GM19372 (cell line): Measurements from ENCODE around the gene FCRL2.
"Not testable (repeated sequence)": the region's sequence is repeated elsewhere in the genome, so short reads cannot be mapped to it uniquely, and the experiment has no call there.

Source experiments
- ATAC-seq: cut with Tn5 transposase; IDR thresholded peaks from one replicate; pipeline ENCODE4 v1.9.1; 2021; ENCODE audit warnings: mild to moderate bottlenecking, low read depth, moderate library complexity; ENCODE audit not compliant: unreplicated experiment

The FCRL2 gene

DNA sequence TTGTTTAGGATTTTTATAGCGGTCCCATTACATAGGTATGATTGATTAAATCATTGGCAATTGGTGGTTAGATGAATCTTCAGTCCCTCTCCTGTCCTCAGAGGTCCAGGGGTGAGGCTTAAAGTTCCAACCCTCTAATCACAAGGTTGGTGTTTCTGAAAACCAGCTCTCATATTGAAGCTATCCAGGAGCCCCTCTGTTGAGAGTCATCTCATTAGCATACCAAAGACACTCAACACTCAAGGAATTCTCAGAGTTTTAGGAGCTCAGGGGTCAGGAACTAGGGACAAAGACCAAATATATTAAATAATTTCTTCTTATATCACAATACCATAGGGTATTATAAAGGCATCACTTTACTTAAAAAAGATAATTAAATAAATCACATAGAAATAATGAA, 23.3 kb downstream of the FCRL2 start:
- no peak for ATAC-seq

- no peak for ATAC-seq
Observed at GRCh38 chr1:157751283-157751682, 25.6 kb downstream of the FCRL2 start.

- ATAC-seq, result no peak
Observed at GRCh38 chr1:157748262-157748817, 28.6 kb downstream of the FCRL2 start.

DNA sequence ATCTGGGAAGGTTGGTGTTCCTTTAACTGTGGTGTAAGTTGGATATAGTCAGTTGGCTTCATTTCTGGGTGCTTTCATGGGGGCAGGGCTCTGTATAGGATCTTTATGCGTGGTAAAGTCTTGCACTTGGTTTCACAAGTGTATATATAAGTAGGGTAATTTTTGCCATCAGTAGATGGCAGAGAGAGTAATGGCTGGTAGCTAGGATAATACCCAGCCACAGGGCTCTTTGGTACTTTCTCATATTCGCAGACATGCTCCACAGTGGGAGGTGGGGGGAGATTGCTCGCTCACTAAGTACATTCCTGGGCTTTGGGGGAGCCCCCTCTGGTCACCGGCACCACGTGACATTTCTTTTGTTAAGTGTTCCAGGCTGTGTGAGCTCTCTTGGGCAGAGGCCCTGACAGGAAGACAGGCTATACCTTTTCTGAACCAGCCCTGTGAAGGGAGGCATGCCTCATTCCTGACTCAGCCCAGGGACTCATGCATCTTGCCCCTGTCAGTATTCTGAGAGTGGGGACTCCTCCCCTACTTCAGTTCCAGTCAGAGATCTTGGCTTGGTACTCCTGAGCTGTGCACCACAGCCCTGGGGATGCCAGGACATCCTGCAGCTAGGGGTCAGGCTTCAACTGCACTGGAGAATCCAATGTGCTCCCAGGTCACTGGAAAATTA, 37.6 kb downstream of the FCRL2 start:
- ATAC-seq, result no peak

GRCh38 chr1:157735991-157736390, 40.9 kb downstream of the FCRL2 start:
- ATAC-seq, result not testable (repeated sequence)

DNA sequence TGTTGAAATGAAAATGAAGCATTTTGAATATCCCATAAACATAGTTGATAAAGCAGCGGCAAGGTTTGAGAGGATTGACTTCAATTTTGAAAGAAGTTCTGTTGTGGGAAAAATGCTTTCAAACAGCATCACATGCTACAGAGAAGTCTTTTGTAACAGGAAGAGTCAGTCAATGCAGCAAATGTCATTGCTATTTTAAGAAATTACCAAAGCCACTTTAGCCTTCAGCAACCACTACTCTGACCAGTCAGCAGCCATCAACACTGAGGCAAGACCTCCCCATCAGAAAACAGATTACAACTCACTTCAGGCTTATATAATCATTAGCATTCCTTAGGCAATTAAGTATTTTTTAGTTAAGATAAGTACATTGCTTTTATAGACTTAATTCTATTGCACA, 42.6 kb downstream of the FCRL2 start:
- ATAC-seq, result no peak

DNA sequence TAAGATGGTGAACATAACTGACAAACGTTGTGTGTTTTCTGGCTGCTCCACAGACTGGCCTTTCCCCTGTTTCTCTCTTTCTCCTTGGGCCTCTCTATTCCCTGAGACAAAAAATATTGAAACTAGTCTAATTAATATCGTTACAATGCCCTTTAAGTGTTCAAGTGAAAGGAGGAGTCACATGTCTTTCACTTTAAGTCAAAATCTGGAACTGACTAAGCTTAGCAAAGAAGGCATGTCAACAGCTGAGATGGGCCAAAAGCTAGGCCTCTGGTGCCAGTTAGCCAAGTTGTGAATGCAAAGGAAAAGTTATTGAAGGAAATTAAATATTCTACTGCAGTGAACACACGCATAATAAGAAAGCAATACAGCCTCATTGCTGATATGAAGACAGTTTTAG, 44.2 kb downstream of the FCRL2 start:
- no peak for ATAC-seq

DNA sequence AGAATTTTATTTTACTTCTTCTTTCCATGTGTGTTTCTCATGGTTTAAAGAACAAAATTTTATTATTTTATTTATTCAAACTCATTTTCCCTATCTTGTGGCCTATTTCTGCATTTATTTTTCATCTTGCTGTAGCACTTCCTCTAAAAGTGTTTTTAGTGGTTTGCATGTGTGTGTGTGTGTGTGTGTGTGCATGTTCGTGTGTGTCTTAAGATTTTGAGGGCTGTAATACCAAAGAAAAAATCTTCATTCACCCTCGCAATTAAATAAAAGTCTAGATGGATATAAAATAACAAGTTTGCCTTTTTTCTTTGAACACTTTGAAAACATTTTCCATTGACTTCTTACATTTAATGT, 51.7 kb downstream of the FCRL2 start:
- no peak for ATAC-seq

DNA sequence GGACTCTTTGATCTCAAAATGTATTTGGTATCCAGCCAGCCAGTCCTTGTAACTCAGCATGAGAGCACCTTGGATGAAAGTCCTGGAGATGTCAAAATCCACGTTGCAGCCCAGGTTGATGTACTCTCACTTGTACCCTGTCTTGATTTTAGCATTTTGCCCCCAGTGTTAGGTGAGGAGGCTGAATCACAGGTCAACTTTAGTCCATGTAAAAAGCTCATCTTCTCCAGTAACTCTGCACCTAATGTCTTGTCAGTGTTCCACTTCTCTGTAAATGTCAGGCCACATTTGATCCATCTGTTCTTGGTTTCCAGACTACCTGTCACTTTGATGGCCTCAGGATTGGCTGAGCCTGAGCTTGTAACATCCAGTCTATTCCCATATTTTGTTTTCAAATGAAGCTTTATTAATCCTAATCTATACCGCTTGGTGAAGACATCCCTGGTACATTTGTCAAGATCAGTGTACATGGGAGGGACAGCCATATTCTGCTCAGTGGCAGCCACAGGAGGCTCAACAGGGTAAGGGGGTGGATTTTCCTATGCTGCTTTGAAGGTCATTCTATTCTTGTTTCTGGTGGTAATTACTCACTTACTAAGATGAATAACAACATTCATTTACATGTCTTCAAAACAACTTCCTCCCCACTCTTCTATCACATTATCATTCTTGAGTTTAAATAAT, 52.3 kb downstream of the FCRL2 start:
- no peak for ATAC-seq

DNA sequence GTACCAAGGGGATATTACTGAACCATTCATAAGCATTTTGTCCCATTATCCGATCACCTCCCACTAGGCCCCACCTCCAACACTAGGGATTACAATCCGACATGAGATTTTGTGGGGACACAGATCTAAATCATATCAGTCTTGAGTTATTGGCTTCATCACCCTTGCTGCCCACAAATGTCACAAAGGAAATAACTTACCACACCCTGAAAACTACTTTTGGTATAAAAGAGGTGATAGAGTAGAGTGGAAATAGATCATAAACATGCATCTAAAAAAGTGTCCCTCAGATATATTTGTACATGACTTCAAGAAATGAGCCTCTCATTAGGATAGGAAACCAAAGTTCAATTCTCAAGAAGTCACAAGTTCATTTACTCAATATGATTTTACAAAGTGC, 53.8 kb downstream of the FCRL2 start:
- no peak for ATAC-seq

GRCh38 chr1:157721985-157722384, 54.9 kb downstream of the FCRL2 start:
- no peak for ATAC-seq

DNA sequence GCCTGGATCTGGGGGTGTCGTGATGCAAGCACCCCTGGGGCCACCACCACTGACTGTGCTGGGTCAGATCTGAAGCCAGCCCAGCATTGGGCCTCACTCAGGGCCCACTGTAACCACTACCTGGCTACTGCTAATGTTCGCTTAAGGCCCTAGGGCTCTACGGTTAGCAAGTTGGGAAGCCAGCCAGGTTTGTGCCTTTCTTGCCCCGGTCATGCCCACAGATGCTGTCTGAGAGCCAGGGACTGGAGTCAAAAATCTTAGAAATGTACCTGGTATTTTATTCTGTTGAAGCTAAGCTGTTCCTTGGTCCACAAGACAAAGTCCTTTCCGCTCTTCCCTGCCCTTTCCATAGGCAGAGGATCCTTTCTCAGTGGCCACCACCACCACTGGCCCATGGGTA, 61.2 kb downstream of the FCRL2 start:
- ATAC-seq, result no peak

GRCh38 chr1:157711802-157712201, 65.1 kb downstream of the FCRL2 start:
- ATAC-seq, result no peak

GRCh38 chr1:157704878-157705277, 72.1 kb downstream of the FCRL2 start:
- ATAC-seq, result no peak

- no peak for ATAC-seq
Observed at GRCh38 chr1:157703981-157704380, 73.0 kb downstream of the FCRL2 start.

DNA sequence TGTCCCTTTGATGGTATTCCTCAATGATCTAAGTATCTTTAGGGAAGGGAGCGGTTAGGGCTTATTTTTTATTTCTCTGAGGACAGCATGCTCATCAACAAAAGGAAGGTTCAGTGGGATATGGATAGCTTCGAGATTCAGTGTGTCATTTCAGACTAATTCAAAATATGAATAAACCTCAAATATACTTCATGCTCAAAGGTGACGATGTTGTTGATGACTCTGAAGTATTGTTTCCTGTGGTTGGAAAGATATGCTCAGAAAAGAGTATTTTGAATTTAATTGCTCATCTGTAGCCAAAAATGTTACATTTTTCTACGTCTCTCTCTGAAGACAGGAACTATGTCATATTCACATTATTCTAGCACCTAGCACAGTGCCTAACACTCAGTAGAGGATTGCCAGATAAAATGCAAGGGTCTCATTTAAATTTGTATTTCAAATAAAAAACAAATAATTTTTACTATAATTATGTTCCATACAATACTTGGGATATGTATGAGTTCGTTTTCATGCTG, 74.6 kb downstream of the FCRL2 start:
- no peak for ATAC-seq

GRCh38 chr1:157700732-157701131, 76.2 kb downstream of the FCRL2 start, which contains the start of gene FCRL3:
TSS of gene FCRL3 (minus strand) at chr1:157700769. CDS start at chr1:157700489, 280 bp downstream.
- ATAC-seq, result no peak

DNA sequence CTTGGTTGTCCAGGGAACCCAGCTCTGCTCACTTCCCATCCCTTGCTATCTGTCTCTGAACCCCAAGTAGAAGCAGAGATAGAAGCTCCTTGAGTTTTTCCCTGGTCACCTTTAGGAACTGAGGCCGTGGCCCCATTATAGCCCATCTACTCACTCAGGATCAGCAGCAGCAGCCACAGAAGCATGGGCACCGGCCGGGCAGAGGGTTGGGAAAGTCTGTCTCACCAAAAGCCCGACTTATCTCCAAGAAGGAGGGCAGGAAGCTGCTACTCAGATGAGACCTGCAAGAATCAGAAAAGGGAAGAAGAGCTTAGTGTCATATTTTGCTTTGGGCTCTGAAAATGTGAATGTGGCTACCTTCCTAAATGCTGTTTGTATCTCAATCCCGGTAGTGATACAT, 76.6 kb downstream of the FCRL2 start:
- ATAC-seq, result no peak

GRCh38 chr1:157697781-157698569, 79.0 kb downstream of the FCRL2 start:
- no peak for ATAC-seq

DNA sequence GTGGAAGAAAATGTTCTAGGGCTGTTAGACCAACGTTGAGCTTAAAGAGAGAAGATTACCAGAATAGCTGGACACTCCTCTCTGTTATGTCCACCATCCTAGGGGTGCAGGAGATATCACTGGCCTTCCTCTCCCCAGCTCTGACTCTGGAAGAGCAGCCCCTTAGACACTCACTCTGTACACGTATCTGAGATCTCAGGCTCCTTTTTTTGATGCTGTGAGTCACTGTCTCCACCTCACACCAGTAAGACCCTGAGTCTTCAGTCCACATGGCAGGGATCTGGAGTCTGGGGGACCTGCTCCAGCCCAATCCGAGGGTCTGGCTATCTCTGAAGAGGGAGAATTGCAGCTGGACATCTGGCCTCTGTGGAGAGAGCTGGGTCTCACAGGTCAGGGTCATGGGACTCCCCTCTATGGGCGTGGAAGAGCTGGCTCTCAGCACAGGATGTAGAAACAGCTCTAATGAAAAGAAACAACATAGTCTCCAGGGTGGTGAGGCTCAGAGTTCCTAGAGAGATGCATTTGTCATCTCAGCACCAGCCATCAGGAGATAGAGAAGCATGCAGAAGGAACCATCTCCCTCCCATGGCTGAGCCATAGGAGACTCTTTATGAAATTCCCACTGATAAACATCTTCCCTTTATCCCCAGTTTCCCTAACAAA, 79.8 kb downstream of the FCRL2 start:
- ATAC-seq, result no peak
